Activated CD4-positive, alpha-beta T cell treated with anti-CD3 and anti-CD28 coated beads, Interleukin-2, amount 10 ng/mL, durations not matched to agents 24 days and 14 days (primary cell): ENCODE measurements around the gene AATK. TPM values are rescaled to one million over a fixed set of nuclear protein-coding genes. Genes with fewer than 3 reads are reported as not detected.

Experiments used
- DNase-seq: peaks from one replicate; pipeline ENCODE4 v3.0.0; 2022
- H3K27ac Mint-ChIP-seq: one replicate; pipeline ENCODE4 v1.8.0; 2022; ENCODE audit warnings: mild to moderate bottlenecking, mixed read lengths
- H3K27me3 Mint-ChIP-seq: one replicate; pipeline ENCODE4 v1.8.0; 2022; ENCODE audit warnings: mixed read lengths
- H3K36me3 Mint-ChIP-seq: one replicate; pipeline ENCODE4 v1.8.0; 2022; ENCODE audit warnings: low read depth, mild to moderate bottlenecking, mixed read lengths
- H3K4me1 Mint-ChIP-seq: one replicate; pipeline ENCODE4 v1.8.0; 2021; ENCODE audit warnings: mixed read lengths
- H3K4me3 Mint-ChIP-seq: one replicate; pipeline ENCODE4 v1.8.0; 2022; ENCODE audit warnings: mild to moderate bottlenecking, moderate library complexity, mixed read lengths
- H3K9me3 Mint-ChIP-seq: one replicate; pipeline ENCODE4 v1.8.0; 2021; ENCODE audit warnings: mixed read lengths
- intact Hi-C: fragments of 100-400 bp; cut with micrococcal nuclease; formaldehyde crosslinking; loops from one replicate; pipeline ENCODE4 v1.15.1; 2023
- total RNA-seq: library from RNA; stranded (reverse); gene quantifications from 2 replicates; pipeline ENCODE4 v1.2.3, GENCODE V29; 2022

The AATK gene
- total RNA-seq, 1 donor from 2014 or later: 0.42 TPM

DNA sequence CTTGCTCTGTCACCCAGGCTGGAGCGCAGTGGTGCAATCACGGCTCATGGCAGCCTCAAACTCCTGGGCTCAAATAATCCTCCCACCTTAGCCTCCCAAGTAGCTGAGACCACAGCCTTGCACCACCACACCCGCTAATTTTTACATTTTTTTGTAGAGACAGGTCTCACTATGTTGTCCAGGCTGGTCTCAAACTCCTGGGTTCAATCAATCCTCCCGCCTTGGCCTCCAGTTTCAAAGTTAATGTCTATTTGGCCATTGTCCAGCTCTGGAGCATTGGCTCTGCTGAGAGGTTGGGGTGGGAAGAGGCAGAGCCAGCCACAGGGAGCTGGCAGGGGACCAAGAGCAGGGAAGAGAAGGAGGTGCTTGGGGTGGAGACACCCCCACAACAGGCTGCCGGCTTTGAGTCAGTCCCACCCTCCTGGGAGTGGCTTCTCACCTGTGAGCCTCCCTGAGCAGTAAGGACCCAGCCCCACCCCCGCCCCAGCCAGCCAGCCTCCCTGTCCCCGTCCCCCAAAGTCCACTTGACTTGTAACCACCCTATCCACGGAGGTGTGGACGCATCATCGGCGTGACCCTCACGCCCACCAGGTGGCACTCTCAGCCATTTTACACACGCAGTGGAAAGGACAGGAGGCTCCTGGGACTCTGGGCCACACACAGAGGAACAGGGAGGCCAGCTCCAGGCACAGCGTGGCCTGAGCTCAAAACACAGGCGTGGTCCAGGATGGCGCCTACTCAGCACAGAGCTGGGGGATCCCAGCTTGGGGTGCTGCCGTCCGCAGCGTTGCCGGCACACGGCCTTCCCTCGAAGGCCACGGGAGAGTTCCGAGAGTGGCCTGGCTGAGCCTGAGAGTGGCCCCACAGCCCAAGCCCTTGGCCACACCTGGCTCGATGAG is 23.5 kb downstream of the AATK start:
- intact Hi-C loops: loop anchor here (1.0 kb wide), 1 partner anchor 99 kb away; no protein-coding TSS in a partner anchor
- H3K9me3 Mint-ChIP-seq: peaks cover 12% of the 10 kb centered on the region
- H3K36me3 Mint-ChIP-seq: no peaks in the 10 kb centered on the region
- H3K27me3 Mint-ChIP-seq: no peaks in the 10 kb centered on the region
- H3K27ac Mint-ChIP-seq: no peak overlapping the region
- no peaks in the 10 kb centered on the region for H3K4me1 Mint-ChIP-seq
- DNase-seq: peak; percentile 89
- H3K4me3 Mint-ChIP-seq: no peak overlapping the region

DNA sequence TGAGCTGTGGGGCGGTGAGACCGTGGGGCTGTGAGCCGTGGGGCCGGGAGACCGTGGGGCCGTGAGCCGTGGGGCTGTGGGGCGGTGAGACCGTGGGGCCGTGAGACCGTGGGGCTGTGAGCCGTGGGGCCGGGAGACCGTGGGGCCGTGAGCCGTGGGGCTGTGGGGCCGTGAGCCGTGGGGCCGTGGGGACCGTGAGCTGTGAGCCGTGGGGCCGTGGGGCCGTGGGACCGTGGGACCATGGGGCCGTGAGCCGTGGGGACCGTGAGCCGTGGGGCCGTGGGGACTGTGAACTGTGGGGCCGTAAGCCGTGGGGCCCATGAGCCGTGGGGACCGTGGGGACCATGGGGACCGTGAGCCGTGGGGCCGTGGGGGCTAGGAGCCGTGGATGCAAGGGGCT is 25.3 kb downstream of the AATK start:
- Mint-ChIP-seq H3K4me3 (no peak overlapping the region), H3K9me3 (peaks cover 13% of the 10 kb centered on the region), H3K36me3 (no peaks in the 10 kb centered on the region), H3K27ac (no peak overlapping the region), H3K4me1 (no peaks in the 10 kb centered on the region), H3K27me3 (no peaks in the 10 kb centered on the region)
- intact Hi-C loops: no loop called here
- no peak for DNase-seq

DNA sequence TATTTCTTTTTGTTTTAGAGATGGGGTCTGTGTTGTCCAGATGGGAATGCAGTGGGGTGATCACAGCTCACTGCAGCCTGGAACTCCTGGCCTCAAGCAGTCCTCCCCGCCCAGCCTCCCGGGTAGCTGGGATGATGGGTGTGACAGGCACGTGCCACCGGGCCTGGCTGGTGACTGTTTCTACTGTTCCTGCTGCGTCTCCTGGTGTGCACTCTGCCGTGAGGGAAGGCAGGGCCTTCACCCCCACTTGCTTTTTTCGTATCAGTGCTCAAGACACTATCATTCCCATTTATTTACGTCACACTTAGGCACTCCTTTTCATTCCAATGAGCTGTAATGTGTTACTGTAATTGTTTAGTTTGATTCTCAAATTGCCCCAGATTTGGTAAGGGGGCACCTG is 26.0 kb downstream of the AATK start:
- Mint-ChIP-seq H3K4me3 (no peak overlapping the region), H3K27ac (no peak overlapping the region), H3K9me3 (peaks cover 13% of the 10 kb centered on the region), H3K4me1 (no peaks in the 10 kb centered on the region), H3K27me3 (no peaks in the 10 kb centered on the region), H3K36me3 (no peaks in the 10 kb centered on the region)
- intact Hi-C loops: no loop called here
- no peak for DNase-seq

DNA sequence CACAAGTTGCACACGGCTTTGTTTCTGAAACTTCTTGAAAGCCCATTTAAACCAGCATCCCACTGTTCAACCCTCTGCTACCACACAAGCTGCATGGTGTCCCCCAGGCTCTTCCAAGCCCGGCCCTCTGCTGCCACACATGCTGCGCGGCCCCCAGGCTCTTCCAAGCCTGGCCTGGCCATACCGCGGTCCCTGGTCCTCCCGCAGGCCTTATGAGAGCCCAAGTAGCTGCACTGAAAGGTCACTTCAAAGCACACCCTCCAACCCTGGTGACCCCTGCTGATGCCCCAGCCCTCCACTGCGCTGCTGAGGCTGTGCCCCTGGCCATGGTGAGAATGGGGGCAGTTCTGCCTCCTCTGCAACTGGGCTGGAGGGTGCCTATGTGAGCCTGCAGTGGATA is 26.6 kb downstream of the AATK start:
- Mint-ChIP-seq H3K4me3 (no peak overlapping the region), H3K4me1 (no peaks in the 10 kb centered on the region), H3K36me3 (no peaks in the 10 kb centered on the region), H3K9me3 (peaks cover 13% of the 10 kb centered on the region), H3K27ac (no peak overlapping the region), H3K27me3 (no peaks in the 10 kb centered on the region)
- intact Hi-C loops: no loop called here
- DNase-seq: no peak

DNA sequence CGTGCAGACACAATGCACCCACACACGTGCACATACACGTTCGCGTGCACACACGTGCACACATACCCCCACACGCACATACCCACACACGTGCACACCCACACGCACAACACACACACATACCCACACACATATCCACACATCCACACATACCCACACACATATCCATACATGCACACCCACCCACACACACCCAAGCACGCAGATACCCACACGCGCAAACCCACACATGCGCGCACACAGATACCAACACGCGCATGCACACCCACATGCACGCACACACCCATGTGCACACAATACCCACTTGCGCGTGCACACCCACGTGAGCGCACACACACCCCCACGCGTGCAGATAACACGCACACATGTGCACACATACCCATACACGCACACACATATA is 27.5 kb downstream of the AATK start:
- Mint-ChIP-seq H3K27ac (peak overlapping the region; percentile 10), H3K4me3 (no peak overlapping the region)

DNA sequence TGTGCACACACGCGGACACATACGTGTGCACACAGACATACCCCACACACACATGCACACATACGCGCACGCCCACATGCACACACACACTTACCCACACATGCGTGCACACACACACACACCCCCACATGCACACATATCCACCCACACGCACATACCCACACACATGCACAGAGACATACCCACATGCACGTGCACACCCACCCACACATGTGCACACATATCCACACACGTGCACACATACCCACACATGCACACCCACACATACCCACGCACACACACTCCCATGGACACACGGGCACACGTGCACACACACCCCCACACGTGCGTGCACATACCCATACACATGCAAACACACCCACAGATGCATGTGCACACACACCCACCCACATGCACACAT is 27.9 kb downstream of the AATK start:
- Mint-ChIP-seq H3K27me3 (no peaks in the 10 kb centered on the region), H3K9me3 (peaks cover 13% of the 10 kb centered on the region), H3K4me3 (no peak overlapping the region), H3K27ac (peak overlapping the region; percentile 10), H3K4me1 (no peaks in the 10 kb centered on the region), H3K36me3 (no peaks in the 10 kb centered on the region)
- intact Hi-C loops: no loop called here
- DNase-seq: no peak

More for the DNA sequence above, 27.5 kb downstream of the AATK start:
- no peak for DNase-seq
- intact Hi-C loops: no loop called here
- Mint-ChIP-seq H3K4me1 (no peaks in the 10 kb centered on the region), H3K9me3 (peaks cover 13% of the 10 kb centered on the region), H3K36me3 (no peaks in the 10 kb centered on the region), H3K27me3 (no peaks in the 10 kb centered on the region)

DNA sequence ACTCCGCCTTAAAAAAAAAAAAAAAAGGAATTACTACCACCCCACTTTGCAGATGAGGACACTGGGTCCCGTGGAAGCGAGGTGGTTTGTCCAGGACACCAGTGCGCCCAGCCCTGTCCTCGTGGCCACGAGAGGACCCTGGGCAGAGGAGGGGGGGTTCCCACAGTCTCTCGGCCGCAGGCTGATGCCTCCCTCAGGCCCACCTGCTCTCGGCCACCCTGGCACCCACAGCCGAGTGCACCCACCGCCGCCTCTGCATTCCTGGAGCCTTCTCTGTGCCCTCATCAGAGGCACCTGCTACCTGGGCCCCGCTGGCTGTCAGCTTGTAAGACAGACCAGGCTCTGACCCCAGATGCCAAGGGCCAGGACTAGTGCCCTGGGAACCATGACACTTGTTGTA is 28.8 kb downstream of the AATK start:
- intact Hi-C loops: no loop called here
- no peaks in the 10 kb centered on the region for H3K4me1 Mint-ChIP-seq
- H3K9me3 Mint-ChIP-seq: peaks cover 13% of the 10 kb centered on the region
- no peaks in the 10 kb centered on the region for H3K36me3 Mint-ChIP-seq
- DNase-seq: no peak
- H3K27me3 Mint-ChIP-seq: no peaks in the 10 kb centered on the region
- no peak overlapping the region for H3K4me3 Mint-ChIP-seq
- H3K27ac Mint-ChIP-seq: no peak overlapping the region

DNA sequence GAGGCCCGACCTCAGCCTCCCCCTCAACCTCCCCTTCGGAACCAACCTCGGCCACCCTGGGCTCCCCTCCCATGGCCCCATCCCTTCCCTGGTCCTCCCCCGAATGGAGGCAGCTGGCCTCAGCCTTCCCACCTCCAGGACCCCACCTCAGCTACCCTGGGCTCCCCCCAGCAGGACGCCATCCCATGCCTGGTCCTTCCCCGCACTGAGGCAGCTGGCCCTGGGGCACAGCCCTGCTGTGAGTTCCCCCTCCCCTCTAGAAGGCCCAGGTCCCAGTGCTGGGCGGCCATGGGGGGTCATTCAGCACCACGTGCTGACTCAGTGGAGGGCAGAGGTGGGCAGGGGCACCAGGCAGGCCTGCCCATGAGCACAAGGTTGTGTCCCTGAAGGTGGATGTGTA is 29.7 kb downstream of the AATK start:
- DNase-seq: no peak
- Mint-ChIP-seq H3K27me3 (no peaks in the 10 kb centered on the region), H3K4me1 (no peaks in the 10 kb centered on the region)

DNA sequence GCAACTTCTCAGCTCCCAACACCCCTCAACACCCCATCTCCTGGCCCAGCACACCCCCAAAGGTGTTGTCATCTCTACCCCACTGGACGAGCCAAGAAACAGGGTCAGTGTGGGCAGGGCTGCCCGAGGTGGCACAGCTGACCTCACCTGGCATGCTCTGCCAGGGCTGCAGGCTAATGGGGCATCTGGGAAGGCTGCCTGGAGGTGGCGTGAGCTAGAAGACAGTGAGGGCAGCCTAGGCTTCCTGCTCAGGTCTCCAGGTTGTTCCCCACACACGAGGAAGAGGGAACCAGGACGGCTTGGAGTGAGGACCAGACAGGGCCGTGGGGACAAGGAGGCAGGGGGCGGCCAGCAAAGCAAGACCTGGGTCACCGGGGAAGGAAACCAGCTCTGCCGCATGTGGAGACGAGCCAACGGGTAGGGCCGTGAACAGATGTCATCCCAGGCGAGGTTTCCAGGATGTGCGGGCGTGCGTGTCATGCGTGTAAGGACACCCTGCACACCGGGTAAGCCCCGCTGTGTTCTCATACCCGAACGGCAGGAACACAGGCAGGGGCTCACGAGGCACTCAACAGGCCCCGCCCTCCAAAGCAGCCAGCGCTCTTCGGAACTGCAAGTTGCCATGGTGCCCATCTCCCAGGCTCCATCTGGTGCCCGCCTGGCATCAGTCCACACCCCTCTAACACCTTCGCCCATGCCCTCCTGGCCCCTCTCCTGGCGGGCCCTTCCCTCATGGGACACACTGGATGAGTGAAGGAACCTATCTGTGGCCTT is 30.3 kb downstream of the AATK start:
- H3K4me3 Mint-ChIP-seq: no peak overlapping the region
- intact Hi-C loops: no loop called here
- no peaks in the 10 kb centered on the region for H3K36me3 Mint-ChIP-seq
- H3K27ac Mint-ChIP-seq: no peak overlapping the region
- no peaks in the 10 kb centered on the region for H3K4me1 Mint-ChIP-seq
- no peaks in the 10 kb centered on the region for H3K27me3 Mint-ChIP-seq
- H3K9me3 Mint-ChIP-seq: peaks cover 13% of the 10 kb centered on the region
- no peak for DNase-seq

More for the DNA sequence above, 29.7 kb downstream of the AATK start:
- no peak overlapping the region for H3K27ac Mint-ChIP-seq
- peaks cover 13% of the 10 kb centered on the region for H3K9me3 Mint-ChIP-seq
- H3K36me3 Mint-ChIP-seq: no peaks in the 10 kb centered on the region
- no peak overlapping the region for H3K4me3 Mint-ChIP-seq
- intact Hi-C loops: no loop called here

DNA sequence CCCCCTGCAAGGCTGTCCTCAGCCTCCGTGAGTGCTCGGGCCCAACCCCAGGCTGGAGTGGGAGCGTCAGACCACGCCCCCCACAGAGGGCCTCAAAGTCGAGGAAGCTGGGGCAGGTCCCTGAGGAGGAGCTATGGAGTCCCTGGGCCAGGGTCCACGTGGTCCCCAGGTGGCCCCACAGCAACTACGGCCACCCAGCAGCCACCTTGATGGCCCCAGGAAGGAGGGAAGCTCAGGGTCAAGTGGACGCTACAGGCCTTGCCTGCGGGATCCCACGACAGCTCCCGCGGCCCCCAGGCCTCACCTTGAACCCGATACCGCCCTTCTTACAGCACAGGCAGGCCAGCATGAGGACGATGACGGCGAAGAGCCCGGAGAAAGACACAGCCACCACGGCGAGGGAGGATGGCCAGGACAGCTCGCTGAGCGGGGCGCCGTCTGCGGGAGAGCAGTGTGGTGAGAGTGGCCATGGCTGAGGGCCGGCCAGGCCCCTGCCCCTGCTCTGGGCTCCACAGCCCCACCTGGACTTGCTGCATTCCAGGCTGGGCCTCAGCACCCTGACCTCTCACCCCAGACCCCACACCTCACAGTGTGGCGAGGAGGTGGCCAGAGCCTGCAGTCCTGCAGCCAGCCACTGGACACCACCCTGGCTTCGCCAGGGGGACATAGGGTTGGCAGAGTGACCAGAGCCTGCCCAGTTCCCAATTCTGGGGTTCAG is 31.8 kb downstream of the AATK start:
- intact Hi-C loops: no loop called here
- Mint-ChIP-seq H3K36me3 (no peaks in the 10 kb centered on the region), H3K4me3 (no peak overlapping the region), H3K27ac (no peak overlapping the region), H3K4me1 (no peaks in the 10 kb centered on the region), H3K9me3 (peaks cover 13% of the 10 kb centered on the region), H3K27me3 (no peaks in the 10 kb centered on the region)
- DNase-seq: no peak

DNA sequence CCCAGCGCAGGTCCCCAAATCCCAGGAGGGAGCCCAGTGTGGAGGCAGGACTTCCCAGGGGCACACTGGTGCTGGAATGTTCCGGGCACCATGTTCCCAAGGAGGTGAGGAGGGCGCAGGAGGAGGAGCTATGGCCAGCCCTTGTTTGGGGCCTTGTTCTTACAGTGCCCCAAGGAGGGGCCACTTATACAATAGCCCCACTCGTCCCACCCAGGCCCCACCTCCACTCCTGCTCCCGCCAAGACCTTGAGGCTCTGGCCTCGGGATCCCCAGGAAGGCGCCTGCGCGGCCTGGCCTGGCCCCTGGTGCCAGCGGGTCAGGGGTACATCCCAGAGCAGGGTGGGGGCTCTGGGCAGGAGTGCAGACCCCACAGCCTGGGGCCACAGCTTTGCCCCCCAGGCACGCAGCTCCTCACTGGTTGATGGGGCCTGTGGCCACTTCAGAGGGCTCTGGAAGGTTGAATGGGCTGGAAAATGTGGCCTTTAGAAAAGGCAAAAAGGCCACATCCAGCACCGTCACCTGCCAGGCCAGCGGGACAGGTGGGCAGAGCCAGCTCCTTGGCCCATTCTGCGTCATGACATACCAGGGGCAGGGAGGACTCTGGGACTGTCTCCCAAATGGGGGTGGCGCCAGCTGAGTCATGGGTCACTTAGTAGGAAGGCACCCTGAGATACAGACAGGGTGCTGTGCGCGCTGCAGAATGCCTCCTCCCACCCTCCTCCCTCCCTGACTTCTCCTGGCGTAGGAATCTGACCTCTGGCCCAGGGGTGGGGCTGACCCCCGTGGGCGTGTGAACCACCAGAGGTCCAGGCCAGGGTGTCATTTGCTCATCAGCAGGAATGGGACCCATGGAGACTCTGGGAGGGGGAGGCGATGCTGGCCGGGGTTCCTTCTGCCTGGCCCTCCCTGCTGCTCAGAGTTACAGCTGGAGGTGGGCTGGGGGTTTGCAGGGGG is 33.0 kb downstream of the AATK start:
- no peak overlapping the region for H3K4me3 Mint-ChIP-seq
- intact Hi-C loops: no loop called here
- DNase-seq: no peak

DNA sequence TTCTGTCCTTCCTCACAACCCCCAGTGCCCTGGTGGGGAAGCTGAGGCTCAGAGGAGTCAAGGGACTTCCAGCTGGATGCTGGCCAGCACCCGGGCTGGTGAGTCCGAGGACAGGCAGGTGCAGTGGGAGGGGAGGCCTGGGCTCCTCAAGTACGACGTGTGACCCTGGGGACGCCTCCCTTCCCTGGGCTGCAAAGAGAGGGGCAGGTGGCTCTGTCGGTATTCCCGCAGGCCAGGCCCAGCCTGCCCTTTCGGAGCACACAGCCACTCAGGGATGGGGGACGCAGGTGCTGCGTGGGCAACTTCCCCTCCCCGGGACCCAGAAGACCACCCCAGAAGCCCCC is 33.9 kb downstream of the AATK start:
- Mint-ChIP-seq H3K4me3 (no peak overlapping the region), H3K9me3 (no peaks in the 10 kb centered on the region), H3K27ac (no peak overlapping the region), H3K27me3 (no peaks in the 10 kb centered on the region), H3K36me3 (no peaks in the 10 kb centered on the region), H3K4me1 (no peaks in the 10 kb centered on the region)
- DNase-seq: no peak
- intact Hi-C loops: no loop called here

More for the DNA sequence above, 33.0 kb downstream of the AATK start:
- peaks cover 7% of the 10 kb centered on the region for H3K9me3 Mint-ChIP-seq
- H3K36me3 Mint-ChIP-seq: no peaks in the 10 kb centered on the region
- H3K4me1 Mint-ChIP-seq: no peaks in the 10 kb centered on the region
- H3K27me3 Mint-ChIP-seq: no peaks in the 10 kb centered on the region
- H3K27ac Mint-ChIP-seq: no peak overlapping the region

DNA sequence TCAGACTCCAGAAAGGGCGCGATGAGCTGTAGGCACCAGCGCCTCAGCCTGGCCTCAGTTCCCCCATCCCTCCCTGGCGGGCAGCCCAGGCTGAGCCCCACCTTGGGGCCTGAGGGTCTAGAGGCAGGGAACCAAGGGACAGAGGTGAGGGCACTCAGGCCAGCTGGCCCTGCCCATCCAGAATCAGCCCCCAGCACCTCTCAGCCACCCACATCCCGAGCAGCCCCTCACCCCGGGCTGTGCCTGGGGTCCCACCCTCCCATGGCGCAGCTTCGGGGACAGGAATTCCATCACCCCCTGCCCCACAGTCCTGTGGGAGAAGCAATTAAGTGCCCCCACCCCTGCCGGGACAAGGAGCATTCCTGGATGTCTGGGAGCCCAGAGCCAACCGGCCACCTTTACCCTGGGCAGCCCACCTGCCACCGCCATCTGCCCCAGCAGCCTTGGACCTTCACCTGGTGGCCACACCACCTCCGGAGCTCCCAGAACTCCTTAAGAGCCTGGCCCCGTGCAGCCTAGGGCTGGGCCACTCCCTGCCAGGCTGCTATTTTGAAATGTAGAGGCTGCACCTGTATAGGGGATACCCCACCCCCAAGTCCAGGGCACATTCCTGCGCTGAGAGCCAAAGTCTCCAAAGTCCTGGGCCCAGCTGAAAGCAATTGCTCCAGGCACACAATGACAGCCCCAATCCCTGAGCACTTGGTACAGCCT is 34.4 kb downstream of the AATK start:
- Mint-ChIP-seq H3K36me3 (no peaks in the 10 kb centered on the region), H3K9me3 (no peaks in the 10 kb centered on the region), H3K4me3 (no peak overlapping the region), H3K27ac (no peak overlapping the region), H3K4me1 (no peaks in the 10 kb centered on the region), H3K27me3 (no peaks in the 10 kb centered on the region)
- intact Hi-C loops: no loop called here
- DNase-seq: no peak
